HG02571 (cell line): ENCODE measurements around the gene DNAJC1.
"Not testable (repeated sequence)": the region's sequence is repeated elsewhere in the genome, so short reads cannot be mapped to it uniquely, and the experiment has no call there.

ENCODE experiments used
- ATAC-seq: cut with Tn5 transposase; IDR thresholded peaks from one replicate; pipeline ENCODE4 v1.9.1; 2021; ENCODE audit warnings: mild to moderate bottlenecking, moderate library complexity; ENCODE audit not compliant: unreplicated experiment

The DNAJC1 gene

DNA sequence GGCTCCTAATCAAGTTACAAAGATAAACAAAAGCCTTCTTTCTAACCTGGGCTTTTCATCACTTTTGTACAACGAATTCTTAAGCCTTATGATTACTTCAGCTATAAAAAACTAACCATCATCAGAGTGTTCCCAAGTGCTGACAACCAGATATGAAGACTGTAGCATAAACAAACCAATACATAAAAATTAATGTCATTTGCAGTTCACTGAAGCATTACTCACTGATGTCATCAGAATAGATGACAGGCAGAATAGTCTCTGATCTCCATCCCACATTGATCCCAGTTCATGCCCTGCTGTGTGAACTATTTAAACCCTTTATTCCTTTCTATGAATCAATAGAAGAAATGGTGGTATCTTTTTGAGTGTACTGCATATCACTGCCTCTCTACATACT lies 84.4 kb downstream of the DNAJC1 start:
- ATAC-seq = no peak

- no peak for ATAC-seq
Observed at GRCh38 chr10:21912625-21913024, 90.9 kb downstream of the DNAJC1 start.

- ATAC-seq = no peak
Observed at GRCh38 chr10:21910798-21911197, 92.7 kb downstream of the DNAJC1 start.

GRCh38 chr10:21907436-21907835 lies 96.1 kb downstream of the DNAJC1 start:
- no peak for ATAC-seq

- no peak for ATAC-seq
Observed at GRCh38 chr10:21904930-21905329, 98.6 kb downstream of the DNAJC1 start.

DNA sequence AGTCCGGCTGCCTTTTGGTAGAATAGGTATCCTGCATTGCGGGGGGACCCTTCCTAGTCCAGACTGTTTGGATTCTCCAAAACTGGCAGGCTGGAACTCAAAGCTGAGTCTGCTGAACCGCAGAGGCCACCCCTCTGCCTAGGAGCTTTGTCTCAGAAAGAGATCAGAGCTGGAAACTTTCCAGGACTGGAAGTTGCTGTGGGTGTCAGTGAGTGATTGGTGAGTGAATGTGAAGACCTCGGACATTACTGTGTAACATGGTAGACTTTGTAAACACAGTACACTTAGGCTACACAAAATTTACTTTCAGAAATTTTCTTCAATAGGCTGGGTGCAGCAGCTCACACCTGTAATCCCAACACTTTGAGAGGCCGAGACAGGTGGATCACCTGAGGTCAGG lies 103.8 kb downstream of the DNAJC1 start:
- ATAC-seq = no peak

DNA sequence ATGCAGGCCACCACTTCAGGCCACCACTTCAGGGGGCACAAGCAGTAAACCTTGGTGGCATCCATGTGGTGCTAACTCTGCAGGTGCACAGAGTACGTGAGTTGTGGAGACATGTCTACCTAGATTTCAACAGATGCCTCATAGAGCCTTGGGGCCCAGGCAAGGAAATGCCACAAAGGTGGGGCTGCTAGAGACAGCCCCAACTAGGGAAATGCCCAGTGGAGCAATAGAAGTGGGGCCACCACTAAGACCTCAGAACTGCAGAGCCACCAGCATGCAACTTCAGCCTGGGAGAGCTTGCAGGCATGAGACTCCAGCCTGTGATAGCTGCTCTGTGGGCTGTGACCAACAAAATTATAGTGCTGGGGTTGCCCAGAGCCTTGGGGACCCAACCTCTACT lies 107.6 kb downstream of the DNAJC1 start:
- ATAC-seq = no peak

- no peak for ATAC-seq
Observed at GRCh38 chr10:21894648-21895342, 108.7 kb downstream of the DNAJC1 start.

GRCh38 chr10:21891439-21891838 lies 112.1 kb downstream of the DNAJC1 start:
- ATAC-seq = no peak

- no peak for ATAC-seq
Observed at GRCh38 chr10:21889477-21890275, 113.9 kb downstream of the DNAJC1 start.

- ATAC-seq = peak; percentile 97
Observed at GRCh38 chr10:21888959-21889358, 114.6 kb downstream of the DNAJC1 start.

- ATAC-seq = no peak
Observed at GRCh38 chr10:21885940-21886339, 117.6 kb downstream of the DNAJC1 start.

- no peak for ATAC-seq
Observed at GRCh38 chr10:21873198-21873597, 130.3 kb downstream of the DNAJC1 start.

DNA sequence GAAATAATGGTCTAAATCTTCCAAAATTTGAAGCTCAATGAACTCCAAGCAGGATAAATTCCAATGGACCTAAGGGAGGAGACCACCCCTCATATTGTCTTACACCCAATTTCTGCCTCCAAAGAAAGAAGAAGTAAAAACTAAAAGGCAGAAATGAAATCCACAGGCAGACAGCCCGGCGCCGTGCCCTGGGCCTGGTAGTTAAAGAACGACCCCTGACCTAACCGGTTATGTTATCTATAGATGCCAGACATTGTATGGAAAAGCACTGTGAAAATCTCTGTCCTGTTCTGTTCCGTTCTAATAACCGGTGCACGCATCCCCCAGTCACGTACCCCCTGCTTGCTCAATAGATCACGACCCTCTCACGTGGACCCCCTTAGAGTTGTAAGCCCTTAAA lies 130.8 kb downstream of the DNAJC1 start:
- ATAC-seq = not testable (repeated sequence)

DNA sequence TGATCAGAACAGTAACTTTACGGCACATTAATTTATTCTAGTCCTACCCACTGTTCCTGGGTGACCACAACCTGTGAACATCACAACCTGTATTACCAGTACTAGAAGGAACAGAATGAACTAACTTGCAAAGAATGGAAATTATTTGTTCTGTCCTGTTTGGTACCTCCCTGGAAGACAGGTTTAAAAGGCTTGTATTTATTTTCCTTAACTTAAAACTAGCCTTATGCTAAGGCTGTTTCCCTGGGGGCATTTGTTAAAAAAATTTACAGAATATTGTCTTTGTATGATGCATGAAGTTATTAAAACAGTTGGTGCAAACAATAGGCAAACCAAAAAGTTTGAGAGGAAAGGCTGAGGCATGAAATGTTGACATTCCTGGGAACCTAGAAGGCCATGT lies 132.7 kb downstream of the DNAJC1 start:
- ATAC-seq = no peak

DNA sequence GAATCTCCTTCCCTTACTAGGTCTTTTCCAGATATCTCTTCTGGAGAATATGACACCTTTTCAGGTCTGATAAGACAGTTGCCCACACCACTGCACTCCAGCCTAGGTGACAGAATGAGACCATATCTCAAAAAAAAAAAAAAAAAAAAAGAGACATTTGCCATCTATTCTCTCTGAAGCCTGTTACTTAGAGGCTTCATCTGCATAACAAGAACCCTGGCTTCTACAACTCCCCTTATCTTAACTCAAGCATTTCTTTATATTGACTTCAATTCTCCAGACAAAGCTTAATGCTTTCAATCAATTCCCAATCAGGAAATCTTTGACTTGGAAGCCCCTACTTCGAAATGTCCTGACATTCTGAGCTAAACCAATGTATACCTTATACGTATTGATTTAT lies 134.4 kb downstream of the DNAJC1 start:
- not testable (repeated sequence) for ATAC-seq

DNA sequence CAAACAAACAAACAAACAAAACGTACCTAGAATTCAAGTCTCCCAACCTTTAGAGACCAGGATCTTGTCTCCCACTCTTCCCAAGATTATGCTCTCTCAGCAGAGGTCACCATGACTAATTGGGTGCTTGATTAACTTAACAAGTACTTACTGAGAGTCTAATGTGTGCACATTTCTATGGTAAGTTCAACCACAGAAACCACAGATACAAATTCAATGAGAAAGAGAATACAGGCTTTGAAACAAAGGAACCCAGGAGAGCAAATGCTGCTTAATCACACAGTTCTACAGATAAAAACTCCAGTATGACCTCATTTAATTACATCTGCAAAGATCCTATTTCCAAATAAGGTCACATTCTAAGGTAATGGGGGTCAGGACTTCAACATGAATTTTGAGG lies 142.8 kb downstream of the DNAJC1 start:
- no peak for ATAC-seq

- ATAC-seq = no peak
Observed at GRCh38 chr10:21858455-21858854, 145.1 kb downstream of the DNAJC1 start.

DNA sequence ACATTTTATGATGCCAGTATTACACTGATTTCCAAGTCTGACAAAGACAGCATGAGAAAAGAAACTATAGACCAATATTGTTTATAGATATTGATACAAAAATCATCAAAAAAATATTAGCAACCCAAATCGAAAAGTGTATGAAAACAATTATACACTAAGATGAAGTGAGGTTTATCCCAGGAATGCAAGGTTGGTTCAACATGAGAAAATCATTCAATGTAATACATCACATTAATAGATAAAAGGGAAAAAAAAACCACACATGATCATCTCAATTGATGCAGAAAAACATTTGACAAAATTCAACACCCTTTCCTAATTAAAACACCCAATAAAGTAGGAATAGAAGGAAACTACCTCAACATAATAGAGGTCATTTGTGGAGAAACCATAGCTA lies 153.9 kb downstream of the DNAJC1 start:
- ATAC-seq = no peak

GRCh38 chr10:21843645-21844044 lies 159.9 kb downstream of the DNAJC1 start:
- no peak for ATAC-seq

DNA sequence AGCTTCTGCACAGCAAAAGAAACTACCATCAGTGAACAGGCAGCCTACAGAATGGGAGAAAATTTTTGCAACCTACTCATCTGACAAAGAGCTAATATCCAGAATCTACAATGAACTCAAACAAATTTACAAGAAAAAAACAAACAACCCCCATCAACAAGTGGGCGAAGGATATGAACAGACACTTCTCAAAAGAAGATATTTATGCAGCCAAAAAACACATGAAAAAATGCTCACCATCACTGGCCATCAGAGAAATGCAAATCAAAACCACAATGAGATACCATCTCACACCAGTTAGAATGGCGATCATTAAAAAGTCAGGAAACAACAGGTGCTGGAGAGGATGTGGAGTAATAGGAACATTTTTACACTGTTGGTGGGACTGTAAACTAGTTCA lies 162.3 kb downstream of the DNAJC1 start:
- not testable (repeated sequence) for ATAC-seq

DNA sequence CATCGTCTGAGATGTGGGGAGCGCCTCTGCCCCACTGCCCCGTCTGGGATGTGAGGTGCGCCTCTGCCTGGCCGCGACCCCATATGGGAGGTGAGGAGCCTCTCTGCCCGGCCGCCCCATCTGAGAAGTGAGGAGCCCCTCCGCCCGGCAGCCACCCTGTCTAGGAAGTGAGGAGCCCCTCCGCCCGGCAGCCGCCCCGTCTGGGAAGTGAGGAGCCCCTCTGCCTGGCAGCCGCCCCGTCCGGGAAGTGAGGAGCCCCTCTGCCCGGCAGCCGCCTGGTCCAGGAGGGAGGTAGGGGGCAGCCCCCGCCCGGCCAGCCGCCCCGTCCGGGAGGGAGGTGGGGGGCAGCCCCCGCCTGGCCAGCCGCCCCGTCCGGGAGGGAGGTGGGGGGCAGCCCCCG lies 166.0 kb downstream of the DNAJC1 start:
- ATAC-seq = not testable (repeated sequence)
